HG03060 (cell line): Measurements from ENCODE around the gene ADI1.
"Not testable (repeated sequence)": the region's sequence is repeated elsewhere in the genome, so short reads cannot be mapped to it uniquely, and the experiment has no call there.

Experiments
- ATAC-seq: cut with Tn5 transposase; IDR thresholded peaks from one replicate; pipeline ENCODE4 v1.9.1; 2021; ENCODE audit warnings: low read depth, moderate number of reproducible peaks; ENCODE audit not compliant: unreplicated experiment

The ADI1 gene

GRCh38 chr2:3532941-3533340, 13.6 kb upstream of the ADI1 start:
- no peak for ATAC-seq

GRCh38 chr2:3529316-3530025, 10.1 kb upstream of the ADI1 start:
- no peak for ATAC-seq

GRCh38 chr2:3527886-3528785, 8.8 kb upstream of the ADI1 start:
- ATAC-seq: no peak

- ATAC-seq: no peak
Observed at GRCh38 chr2:3526871-3527270, 7.5 kb upstream of the ADI1 start.

GRCh38 chr2:3523551-3524041, 4.3 kb upstream of the ADI1 start:
- ATAC-seq: no peak

- no peak for ATAC-seq
Observed at GRCh38 chr2:3522961-3523421, 3.7 kb upstream of the ADI1 start.

- no peak for ATAC-seq
Observed at GRCh38 chr2:3520591-3520990, 1.3 kb upstream of the ADI1 start.

- peak; percentile 56 for ATAC-seq
Observed at GRCh38 chr2:3518496-3519254, 656 bp downstream of the ADI1 start.

- peak; percentile 12 for ATAC-seq
Observed at GRCh38 chr2:3517948-3518495, 1.3 kb downstream of the ADI1 start.

- no peak for ATAC-seq
Observed at GRCh38 chr2:3516831-3517230, 2.5 kb downstream of the ADI1 start.

GRCh38 chr2:3515438-3515837, 3.9 kb downstream of the ADI1 start:
- not testable (repeated sequence) for ATAC-seq

GRCh38 chr2:3513026-3513810, 6.1 kb downstream of the ADI1 start:
- ATAC-seq: no peak

GRCh38 chr2:3512086-3512485, 7.2 kb downstream of the ADI1 start:
- ATAC-seq: no peak

- ATAC-seq: no peak
Observed at GRCh38 chr2:3505771-3506170, 13.6 kb downstream of the ADI1 start.

GRCh38 chr2:3504741-3505140, 14.6 kb downstream of the ADI1 start:
- no peak for ATAC-seq

- ATAC-seq: no peak
Observed at GRCh38 chr2:3503483-3503882, 15.8 kb downstream of the ADI1 start.

GRCh38 chr2:3503046-3503445, 16.3 kb downstream of the ADI1 start:
- ATAC-seq: no peak

GRCh38 chr2:3500326-3500899, 18.9 kb downstream of the ADI1 start:
- no peak for ATAC-seq

- ATAC-seq: no peak
Observed at GRCh38 chr2:3498783-3499394, 20.4 kb downstream of the ADI1 start.
